Breast epithelium (tissue), 4 donors: ENCODE results near the gene PLAU. TPM values are rescaled to one million over a fixed set of nuclear protein-coding genes. Genes with fewer than 3 reads are reported as not detected.

Source experiments
- DNase-seq, 2 donors: peaks; one replicate each; pipeline ENCODE4 v3.0.0-alpha.2; 2019; ENCODE audit warnings: low spot score in 2 of 2
- H3K27ac ChIP-seq, 2 donors: fragments of 200-600 bp; sonication (generic) in 1 of 2; one replicate each; pipeline ENCODE4 v1.5.1; 2016 to 2019; ENCODE audit warnings: mild to moderate bottlenecking in 1 of 2
- H3K27me3 ChIP-seq, 2 donors: fragments of 200-600 bp; sonication (generic) in 1 of 2; one replicate each; pipeline versions ENCODE4 v1.5.1 to v1.6.0; 2017 to 2019; ENCODE audit warnings: control low read depth in 1 of 2, mild to moderate bottlenecking in 1 of 2
- H3K36me3 ChIP-seq: fragments of 200-600 bp; one replicate; pipeline ENCODE4 v1.5.1; 2019
- H3K4me1 ChIP-seq, 2 donors: fragments of 200-600 bp; sonication (generic); one replicate each; pipeline ENCODE4 v1.5.1; 2016 to 2019; ENCODE audit warnings: control low read depth in 1 of 2
- H3K4me3 ChIP-seq, 3 donors: fragments of 200-600 bp; sonication (generic); 1 replicate in 2 of 3; 2 replicates in 1 of 3; pipeline ENCODE4 v1.5.1; 2016 to 2019; ENCODE audit warnings: mild to moderate bottlenecking in 3 of 3, moderate library complexity in 2 of 3
- H3K9me3 ChIP-seq, 2 donors: fragments of 200-600 bp; sonication (generic) in 1 of 2; one replicate each; pipeline ENCODE4 v1.5.1; 2016 to 2019; ENCODE audit warnings: control low read depth in 1 of 2
- CTCF ChIP-seq, 3 donors: fragments of 450-650 bp; IDR thresholded peaks; one replicate each; pipeline ENCODE4 v1.5.1; 2016 to 2017; ENCODE audit warnings: antibody characterized with exemption in 3 of 3, mild to moderate bottlenecking in 3 of 3, moderate library complexity in 3 of 3
- POLR2A ChIP-seq: fragments of 450-650 bp; IDR thresholded peaks from one replicate; pipeline ENCODE4 v1.6.1; 2016; ENCODE audit warnings: antibody characterized with exemption, mild to moderate bottlenecking, moderate library complexity
- POLR2AphosphoS5 ChIP-seq, 3 donors: sonication (generic); formaldehyde crosslinking; IDR thresholded peaks; one replicate each; pipeline ENCODE4 v1.6.1; 2017; ENCODE audit warnings: antibody characterized with exemption in 3 of 3
- intact Hi-C: fragments of 100-400 bp; cut with DNase I; formaldehyde crosslinking; loops from one replicate; pipeline ENCODE4 v1.15.1; 2023; ENCODE audit warnings: low total_unique reads
- total RNA-seq, 3 donors: library from RNA; depleted of rRNA; stranded (reverse); fragments of >200 nt; gene quantifications; one replicate each; pipeline ENCODE4 v1.1.0, GENCODE V29; 2016

The PLAU gene
- total RNA-seq, 3 donors from 2014 or later, result 4.2 to 11.0 (median 5.2) TPM

GRCh38 chr10:73948947-73949633 lies 38.2 kb downstream of the PLAU start:
- TF ChIP-seq POLR2A, result no peak
- TF ChIP-seq CTCF (IDR thresholded peaks at IDR 0.05), result no peak
- DNase-seq, result no peak
- Histone ChIP-seq H3K4me3 (no peak overlapping the region), H3K27me3 (no peaks in the 10 kb centered on the region), H3K36me3 (no peaks in the 10 kb centered on the region), H3K9me3 (no peaks in the 10 kb centered on the region), H3K4me1 (no peaks in the 10 kb centered on the region), H3K27ac (no peak overlapping the region)
- intact Hi-C loops, result loop anchor here (10.0 kb wide), 1 partner anchor 64 kb away; no protein-coding TSS in a partner anchor

- intact Hi-C loops, result no loop called here
- no peak for TF ChIP-seq POLR2A
- TF ChIP-seq CTCF (IDR thresholded peaks at IDR 0.05), result no peak
- no peak for TF ChIP-seq POLR2AphosphoS5 (IDR thresholded peaks at IDR 0.05)
- no peaks in the 10 kb centered on the region for H3K9me3 ChIP-seq
- H3K4me3 ChIP-seq, result no peak overlapping the region
- H3K36me3 ChIP-seq, result no peaks in the 10 kb centered on the region
- H3K27ac ChIP-seq, result peak overlapping the region; percentile 29 to 63
- DNase-seq, result peak in 1 of 2 donors; percentile 59
- no peaks in the 10 kb centered on the region for H3K27me3 ChIP-seq
- no peaks in the 10 kb centered on the region for H3K4me1 ChIP-seq
Measured at GRCh38 chr10:73950155-73950948, 39.4 kb downstream of the PLAU start.

GRCh38 chr10:73953665-73954064 lies 42.7 kb downstream of the PLAU start:
- no peak for DNase-seq
- intact Hi-C loops, result no loop called here

GRCh38 chr10:73954737-73955136 lies 43.8 kb downstream of the PLAU start:
- Histone ChIP-seq H3K36me3 (no peaks in the 10 kb centered on the region), H3K4me1 (peaks cover 0 to 12% of the 10 kb centered on the region in 2 donors), H3K9me3 (no peaks in the 10 kb centered on the region), H3K27me3 (no peaks in the 10 kb centered on the region), H3K27ac (no peak overlapping the region), H3K4me3 (no peak overlapping the region)
- DNase-seq, result no peak
- no peak for TF ChIP-seq CTCF (IDR thresholded peaks at IDR 0.05)
- TF ChIP-seq POLR2A, result no peak
- no peak for TF ChIP-seq POLR2AphosphoS5 (IDR thresholded peaks at IDR 0.05)
- intact Hi-C loops, result no loop called here

More at GRCh38 chr10:73953665-73954064, 42.7 kb downstream of the PLAU start:
- Histone ChIP-seq H3K36me3 (no peaks in the 10 kb centered on the region), H3K27me3 (no peaks in the 10 kb centered on the region), H3K4me1 (peaks cover 0 to 12% of the 10 kb centered on the region in 2 donors), H3K9me3 (no peaks in the 10 kb centered on the region), H3K27ac (no peak overlapping the region), H3K4me3 (no peak overlapping the region)
- TF ChIP-seq POLR2A (no peak), POLR2AphosphoS5 (IDR thresholded peaks at IDR 0.05) (no peak), CTCF (IDR thresholded peaks at IDR 0.05) (no peak)

GRCh38 chr10:73955719-73956118 lies 44.8 kb downstream of the PLAU start:
- Histone ChIP-seq H3K36me3 (no peaks in the 10 kb centered on the region), H3K4me1 (peaks cover 0 to 12% of the 10 kb centered on the region in 2 donors), H3K4me3 (no peak overlapping the region), H3K27ac (peak overlapping the region in 1 of 2 donors; percentile 83), H3K27me3 (no peaks in the 10 kb centered on the region), H3K9me3 (no peaks in the 10 kb centered on the region)
- no peak for DNase-seq
- TF ChIP-seq CTCF (IDR thresholded peaks at IDR 0.05), result no peak
- TF ChIP-seq POLR2A, result no peak
- no peak for TF ChIP-seq POLR2AphosphoS5 (IDR thresholded peaks at IDR 0.05)
- intact Hi-C loops, result no loop called here
